HepG2 (cell line): ENCODE results near the gene BCAS1. TPM values are rescaled to one million over a fixed set of nuclear protein-coding genes. Genes with fewer than 3 reads are reported as not detected.

Experiments used
- ATAC-seq: fragments of 200-7000 bp; cut with Tn5 transposase; 3 replicates; pipeline ENCODE4 v1.9.1; 2020; ENCODE audit warnings: mild to moderate bottlenecking, moderate library complexity
- BruUV-seq: library from RNA; stranded (reverse); fragments of 400-500 nt; replicated peaks from 2 replicates; lab custom pipeline; 2021; lab: Mats Ljungman, UMichigan
- CTCF ChIA-PET: fragments of 300-600 bp; formaldehyde crosslinking; extraction: SDS; loops from one replicate; lab custom pipeline; 2021; ENCODE audit warnings: low total read pairs, inconsistent platforms, low intra/inter-chr PET ratio; lab: Yijun Ruan, JAX
- POLR2A ChIA-PET: fragments of 350-600 bp; sonication (Branson Sonifier 250); formaldehyde crosslinking; loops from one replicate; lab custom pipeline; 2020; ENCODE audit warnings: antibody characterized with exemption, inconsistent platforms; lab: Yijun Ruan, JAX
- DNase-seq: peaks from one replicate; pipeline ENCODE4 v3.0.0-alpha.2; 2015; ENCODE audit warnings: low spot score
- FAIRE-seq: peaks from 3 replicates; lab custom pipeline; 2011; peaks lifted over from hg19 to GRCh38; lab: Jason Lieb, UNC
- H2AFZ ChIP-seq: one replicate; pipeline ENCODE4 v1.6.1; 2011; ENCODE audit warnings: low read length, inconsistent platforms
- H3K27ac ChIP-seq: fragments of 300-600 bp; 3 replicates; pipeline ENCODE4 v1.8.0; 2011; ENCODE audit warnings: mixed run types, mild to moderate bottlenecking, mixed read lengths, low read length, inconsistent platforms; ENCODE audit not compliant: insufficient read depth; ENCODE audit errors: extremely low read length
- H3K27me3 ChIP-seq, 2 experiments: fragments of 200-600 bp in 1 of 2; 2 replicates in 1 of 2; 3 replicates in 1 of 2; pipeline versions ENCODE4 v1.6.0 to v1.8.0; 2011; ENCODE audit warnings: low read length in 2 of 2, mild to moderate bottlenecking in 2 of 2, moderate library complexity in 2 of 2, inconsistent platforms in 1 of 2; ENCODE audit not compliant: insufficient read depth in 2 of 2, control insufficient read depth in 1 of 2
- H3K36me3 ChIP-seq, 2 experiments: fragments of 200-600 bp in 1 of 2; replicated peaks in 1 of 2; 2 replicates in 1 of 2; 3 replicates in 1 of 2; pipeline versions ENCODE4 v1.5.1 to v1.8.0; 2011; ENCODE audit warnings: low read length in 2 of 2, inconsistent platforms in 1 of 2; ENCODE audit not compliant: insufficient read depth in 2 of 2, control insufficient read depth in 1 of 2
- H3K4me1 ChIP-seq: 2 replicates; pipeline ENCODE4 v1.5.1; 2012; ENCODE audit warnings: low read length, inconsistent platforms; ENCODE audit not compliant: insufficient read depth
- H3K4me2 ChIP-seq: 2 replicates; pipeline ENCODE4 v1.6.0; 2011; ENCODE audit warnings: low read depth, low read length, inconsistent platforms
- H3K4me3 ChIP-seq, 3 experiments: fragments of 200-600 bp in 1 of 3; sonication (generic), shearing (Covaris generic) in 1 of 3; replicated peaks in 1 of 3; 2 replicates each; pipeline ENCODE4 v1.5.1; 2011 to 2016; ENCODE audit warnings: low read length in 3 of 3, inconsistent platforms in 2 of 3, low read depth in 2 of 3, mild to moderate bottlenecking in 2 of 3, control low read depth in 1 of 3, mixed read lengths in 1 of 3; ENCODE audit not compliant: insufficient read depth in 1 of 3
- H3K79me2 ChIP-seq: one replicate; pipeline ENCODE4 v1.6.1; 2011; ENCODE audit warnings: low read length, inconsistent platforms; ENCODE audit not compliant: insufficient read depth
- H3K9ac ChIP-seq: 2 replicates; pipeline ENCODE4 v1.6.0; 2011; ENCODE audit warnings: mild to moderate bottlenecking, low read depth, low read length, inconsistent platforms; ENCODE audit not compliant: insufficient read depth
- H3K9me3 ChIP-seq: 2 replicates; pipeline ENCODE4 v1.5.1; 2012; ENCODE audit warnings: mild to moderate bottlenecking, low read length
- H4K20me1 ChIP-seq: 2 replicates; pipeline ENCODE4 v1.6.0; 2011; ENCODE audit warnings: inconsistent platforms, mild to moderate bottlenecking, low read length, moderate library complexity; ENCODE audit not compliant: insufficient read depth
- CHCHD3 ChIP-seq: sonication (generic); formaldehyde crosslinking; IDR thresholded peaks from 2 replicates; pipeline ENCODE4 v1.8.0; 2022; ENCODE audit warnings: mild to moderate bottlenecking, missing genetic modification reagents, moderate library complexity
- ISL2 ChIP-seq: sonication (generic); formaldehyde crosslinking; IDR thresholded peaks from 2 replicates; pipeline ENCODE4 v1.5.0; 2020; ENCODE audit warnings: missing genetic modification reagents
- JDP2 ChIP-seq: sonication (generic); formaldehyde crosslinking; IDR thresholded peaks from 2 replicates; pipeline ENCODE4 v1.8.1; 2022; ENCODE audit warnings: missing genetic modification reagents, borderline replicate concordance
- JUND ChIP-seq: sonication (generic); formaldehyde crosslinking; IDR thresholded peaks from 2 replicates; pipeline ENCODE4 v1.8.0; 2022; ENCODE audit warnings: mild to moderate bottlenecking, missing genetic modification reagents
- TCF7 ChIP-seq: sonication (generic); IDR thresholded peaks from 2 replicates; pipeline ENCODE4 v1.6.1; 2016; ENCODE audit warnings: antibody characterized with exemption, low read depth
- ZNF24 ChIP-seq: fragments of 450-650 bp; IDR thresholded peaks from 2 replicates; pipeline ENCODE4 v1.6.1; 2017; ENCODE audit warnings: antibody characterized with exemption, mild to moderate bottlenecking
- ZNF567 ChIP-seq: sonication (generic); formaldehyde crosslinking; IDR thresholded peaks from 2 replicates; pipeline ENCODE4 v1.8.1; 2023; ENCODE audit warnings: mild to moderate bottlenecking, missing genetic modification reagents, borderline replicate concordance
- ZNF7 ChIP-seq: IDR thresholded peaks from 2 replicates; pipeline ENCODE4 v1.6.1; 2016; ENCODE audit warnings: missing biosample characterization, missing genetic modification reagents
- WGBS: methylation state at CpG from one replicate; pipeline ENCODE4 v1.1.6; 2017; ENCODE audit warnings: low lambda C conversion rate; 5-methylcytosine and 5-hydroxymethylcytosine counted together
- in situ Hi-C: cut with HindIII; loops from 2 replicates; pipeline ENCODE4 v1.10.0; 2017; ENCODE audit warnings: low pct_unique_long_range_greater_than_20kb; ENCODE audit not compliant: extremely low pct_ligation_motif_present
- intact Hi-C: fragments of 100-400 bp; cut with micrococcal nuclease; formaldehyde crosslinking; loops from one replicate; pipeline ENCODE4 v1.10.0; 2022; ENCODE audit not compliant: unreplicated experiment
- polyA plus RNA-seq, 8 experiments: library from polyadenylated mRNA; depleted of rRNA in 3 of 8; stranded (reverse) in 7 of 8; unstranded in 1 of 8; fragments of >200 nt; fragmentation: Illumina TruSeq in 4 of 8; extraction: Trizol in 4 of 8; gene quantifications; 2 replicates each; pipeline versions ENCODE4 v1.2.1 to v1.2.3, GENCODE V29; 2011 to 2016; ENCODE audit warnings: low read depth in 4 of 8, missing spikeins in 1 of 8, mixed read lengths in 1 of 8; ENCODE audit not compliant: insufficient read depth in 1 of 8
- total RNA-seq, 5 experiments: library from RNA; depleted of rRNA; stranded (reverse); fragments of >200 nt; fragmentation: Illumina TruSeq; extraction: Trizol; gene quantifications; 2 replicates each; pipeline ENCODE4 v1.2.3, GENCODE V29; 2016; ENCODE audit warnings: low read depth in 1 of 5
- TF ChIP-seq, protein P1 (sequence below): sonication (generic); formaldehyde crosslinking; IDR thresholded peaks from 2 replicates; pipeline ENCODE4 v1.5.1; 2020; ENCODE audit warnings: missing genetic modification reagents, mild to moderate bottlenecking, borderline replicate concordance
- TF ChIP-seq, protein P2 (sequence below), 2 experiments: sonication (generic) in 1 of 2; formaldehyde crosslinking in 1 of 2; IDR thresholded peaks; 2 replicates each; pipeline versions ENCODE4 v1.5.1 to v1.6.1; 2011 to 2020; ENCODE audit warnings: borderline replicate concordance in 1 of 2, low read depth in 1 of 2, low read length in 1 of 2, mild to moderate bottlenecking in 1 of 2, missing genetic modification reagents in 1 of 2, moderate library complexity in 1 of 2
- TF ChIP-seq, protein P3 (sequence below): conservative IDR thresholded peaks from 2 replicates; pipeline ENCODE4 v1.6.1; 2018; ENCODE audit warnings: missing genetic modification reagents

BCAS1 gene
- total and polyA plus RNA-seq, 2 of the 13 experiments (the other 11 are each of a cell fraction or from before 2014, with no cell fraction given), result 0.55 to 0.91 TPM

DNA sequence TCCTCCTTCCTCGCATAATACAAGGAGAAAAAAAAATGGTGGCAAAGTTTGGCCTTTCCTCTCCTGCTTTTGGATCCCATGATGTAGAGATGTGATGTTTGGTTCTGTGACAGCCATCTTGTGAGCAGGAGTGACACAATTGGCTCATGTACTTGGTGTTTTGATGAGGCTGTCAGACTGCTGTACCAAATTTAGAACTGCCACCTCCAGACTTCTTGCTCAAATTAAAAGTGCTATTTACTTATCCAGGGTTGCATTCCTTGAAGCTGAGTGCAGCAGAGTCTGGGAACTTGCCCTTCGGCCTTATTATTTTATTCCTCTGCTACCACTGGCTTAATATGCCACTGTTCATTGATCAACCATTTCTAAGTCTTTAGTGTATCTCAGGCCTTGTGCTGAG, 21.9 kb downstream of the BCAS1 start (continued):
- TF ChIP-seq, protein P1, sequence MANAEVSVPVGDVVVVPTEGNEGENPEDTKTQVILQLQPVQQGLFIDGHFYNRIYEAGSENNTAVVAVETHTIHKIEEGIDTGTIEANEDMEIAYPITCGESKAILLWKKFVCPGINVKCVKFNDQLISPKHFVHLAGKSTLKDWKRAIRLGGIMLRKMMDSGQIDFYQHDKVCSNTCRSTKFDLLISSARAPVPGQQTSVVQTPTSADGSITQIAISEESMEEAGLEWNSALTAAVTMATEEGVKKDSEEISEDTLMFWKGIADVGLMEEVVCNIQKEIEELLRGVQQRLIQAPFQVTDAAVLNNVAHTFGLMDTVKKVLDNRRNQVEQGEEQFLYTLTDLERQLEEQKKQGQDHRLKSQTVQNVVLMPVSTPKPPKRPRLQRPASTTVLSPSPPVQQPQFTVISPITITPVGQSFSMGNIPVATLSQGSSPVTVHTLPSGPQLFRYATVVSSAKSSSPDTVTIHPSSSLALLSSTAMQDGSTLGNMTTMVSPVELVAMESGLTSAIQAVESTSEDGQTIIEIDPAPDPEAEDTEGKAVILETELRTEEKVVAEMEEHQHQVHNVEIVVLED, result no peak
- TF ChIP-seq JDP2 (CRISPR knock-in tag) (no peak), ZNF24 (no peak), ZNF7 (no peak), CHCHD3 (CRISPR knock-in tag) (no peak), ISL2 (no peak)
- TF ChIP-seq, protein P2, sequence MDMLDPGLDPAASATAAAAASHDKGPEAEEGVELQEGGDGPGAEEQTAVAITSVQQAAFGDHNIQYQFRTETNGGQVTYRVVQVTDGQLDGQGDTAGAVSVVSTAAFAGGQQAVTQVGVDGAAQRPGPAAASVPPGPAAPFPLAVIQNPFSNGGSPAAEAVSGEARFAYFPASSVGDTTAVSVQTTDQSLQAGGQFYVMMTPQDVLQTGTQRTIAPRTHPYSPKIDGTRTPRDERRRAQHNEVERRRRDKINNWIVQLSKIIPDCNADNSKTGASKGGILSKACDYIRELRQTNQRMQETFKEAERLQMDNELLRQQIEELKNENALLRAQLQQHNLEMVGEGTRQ (IDR thresholded peaks at IDR 0.05; ENCODE audit: low read depth, low read length), result no peak
- TF ChIP-seq, protein P2 (CRISPR knock-in tag; IDR thresholded peaks at IDR 0.05; ENCODE audit: borderline replicate concordance), result no peak

DNA sequence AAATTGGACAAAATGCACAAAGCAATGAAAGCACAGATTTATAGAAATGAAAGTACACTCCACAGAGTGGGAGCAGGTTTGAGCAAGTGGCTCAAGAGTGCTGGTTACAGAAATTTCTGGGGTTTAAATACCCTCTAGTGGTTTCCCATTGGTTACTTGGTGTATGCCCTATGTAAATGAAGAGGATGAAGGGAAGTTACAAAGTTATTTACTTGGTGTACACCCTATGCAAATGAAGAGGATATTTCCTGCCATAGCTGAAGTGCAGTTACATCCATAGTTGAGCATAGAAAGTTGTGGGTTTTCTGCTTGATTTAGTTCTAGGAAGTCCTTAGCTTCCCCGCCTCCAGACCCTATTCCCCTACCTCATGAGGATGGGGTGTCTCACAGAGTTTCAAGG, 22.7 kb downstream of the BCAS1 start:
- no peaks in the 10 kb centered on the region for H4K20me1 ChIP-seq
- DNase-seq, result no peak
- WGBS, result 63% methylated on average over 1 of the region's 1 CpG
- intact Hi-C loops, result no loop called here
- no peak for FAIRE-seq
- H3K36me3 ChIP-seq, result no peaks in the 10 kb centered on the region
- no peaks in the 10 kb centered on the region for H3K79me2 ChIP-seq
- POLR2A ChIA-PET, result no interaction called here
- CTCF ChIA-PET, result interaction anchor here (0.6 kb wide), 1 partner anchor 1380 kb away, joined by 3 read pairs; no protein-coding TSS in a partner anchor
- H3K4me2 ChIP-seq, result no peak overlapping the region
- no peak overlapping the region for H3K27ac ChIP-seq
- ATAC-seq, result no peak
- no peak overlapping the region for H2AFZ ChIP-seq
- no peaks in the 10 kb centered on the region for H3K27me3 ChIP-seq
- H3K4me3 ChIP-seq, result no peak overlapping the region
- BruUV-seq, result no TSS peak
- H3K4me1 ChIP-seq, result no peaks in the 10 kb centered on the region
- in situ Hi-C loops, result no loop called here
- H3K9ac ChIP-seq, result no peak overlapping the region
- TF ChIP-seq ZNF567 (CRISPR knock-in tag) (no peak), TCF7 (no peak), JUND (CRISPR knock-in tag) (no peak)
- TF ChIP-seq, protein P3, sequence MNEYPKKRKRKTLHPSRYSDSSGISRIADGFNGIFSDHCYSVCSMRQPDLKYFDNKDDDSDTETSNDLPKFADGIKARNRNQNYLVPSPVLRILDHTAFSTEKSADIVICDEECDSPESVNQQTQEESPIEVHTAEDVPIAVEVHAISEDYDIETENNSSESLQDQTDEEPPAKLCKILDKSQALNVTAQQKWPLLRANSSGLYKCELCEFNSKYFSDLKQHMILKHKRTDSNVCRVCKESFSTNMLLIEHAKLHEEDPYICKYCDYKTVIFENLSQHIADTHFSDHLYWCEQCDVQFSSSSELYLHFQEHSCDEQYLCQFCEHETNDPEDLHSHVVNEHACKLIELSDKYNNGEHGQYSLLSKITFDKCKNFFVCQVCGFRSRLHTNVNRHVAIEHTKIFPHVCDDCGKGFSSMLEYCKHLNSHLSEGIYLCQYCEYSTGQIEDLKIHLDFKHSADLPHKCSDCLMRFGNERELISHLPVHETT (CRISPR knock-in tag), result no peak
- H3K9me3 ChIP-seq, result no peaks in the 10 kb centered on the region
